ENCODE results near the gene BRD7. TPM values are rescaled to one million over a fixed set of nuclear protein-coding genes. Genes with fewer than 3 reads are reported as not detected.

Gene BRD7
- total RNA-seq, 1 donor from 2014 or later, result 61.3 TPM

- no peak overlapping the region for H3K4me3 ChIP-seq (ENCODE audit: low read depth, low read length)
- no peaks in the 10 kb centered on the region for H3K27me3 ChIP-seq (ENCODE audit: control insufficient read depth, insufficient read depth, low read length)
- no peak for DNase-seq (ENCODE audit: low read depth)
- H3K36me3 ChIP-seq (ENCODE audit: control insufficient read depth, insufficient read depth, low read length), result peaks cover 3% of the 10 kb centered on the region
- TF ChIP-seq, protein P1, sequence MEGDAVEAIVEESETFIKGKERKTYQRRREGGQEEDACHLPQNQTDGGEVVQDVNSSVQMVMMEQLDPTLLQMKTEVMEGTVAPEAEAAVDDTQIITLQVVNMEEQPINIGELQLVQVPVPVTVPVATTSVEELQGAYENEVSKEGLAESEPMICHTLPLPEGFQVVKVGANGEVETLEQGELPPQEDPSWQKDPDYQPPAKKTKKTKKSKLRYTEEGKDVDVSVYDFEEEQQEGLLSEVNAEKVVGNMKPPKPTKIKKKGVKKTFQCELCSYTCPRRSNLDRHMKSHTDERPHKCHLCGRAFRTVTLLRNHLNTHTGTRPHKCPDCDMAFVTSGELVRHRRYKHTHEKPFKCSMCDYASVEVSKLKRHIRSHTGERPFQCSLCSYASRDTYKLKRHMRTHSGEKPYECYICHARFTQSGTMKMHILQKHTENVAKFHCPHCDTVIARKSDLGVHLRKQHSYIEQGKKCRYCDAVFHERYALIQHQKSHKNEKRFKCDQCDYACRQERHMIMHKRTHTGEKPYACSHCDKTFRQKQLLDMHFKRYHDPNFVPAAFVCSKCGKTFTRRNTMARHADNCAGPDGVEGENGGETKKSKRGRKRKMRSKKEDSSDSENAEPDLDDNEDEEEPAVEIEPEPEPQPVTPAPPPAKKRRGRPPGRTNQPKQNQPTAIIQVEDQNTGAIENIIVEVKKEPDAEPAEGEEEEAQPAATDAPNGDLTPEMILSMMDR (IDR thresholded peaks at IDR 0.05; ENCODE audit: insufficient read depth, low read length, poor library complexity, severe bottlenecking), result no peak
These were observed 36.2 kb downstream of the BRD7 start for GRCh38 chr16:50332599-50332998.

- DNase-seq (ENCODE audit: low read depth), result no peak
- TF ChIP-seq, protein P1 (IDR thresholded peaks at IDR 0.05; ENCODE audit: insufficient read depth, low read length, poor library complexity, severe bottlenecking), result no peak
- H3K27me3 ChIP-seq (ENCODE audit: control insufficient read depth, insufficient read depth, low read length), result no peaks in the 10 kb centered on the region
- no peak overlapping the region for H3K4me3 ChIP-seq (ENCODE audit: low read depth, low read length)
- H3K36me3 ChIP-seq (ENCODE audit: control insufficient read depth, insufficient read depth, low read length), result peaks cover 3% of the 10 kb centered on the region
These were observed 37.2 kb downstream of the BRD7 start for GRCh38 chr16:50331570-50331969.

DNA sequence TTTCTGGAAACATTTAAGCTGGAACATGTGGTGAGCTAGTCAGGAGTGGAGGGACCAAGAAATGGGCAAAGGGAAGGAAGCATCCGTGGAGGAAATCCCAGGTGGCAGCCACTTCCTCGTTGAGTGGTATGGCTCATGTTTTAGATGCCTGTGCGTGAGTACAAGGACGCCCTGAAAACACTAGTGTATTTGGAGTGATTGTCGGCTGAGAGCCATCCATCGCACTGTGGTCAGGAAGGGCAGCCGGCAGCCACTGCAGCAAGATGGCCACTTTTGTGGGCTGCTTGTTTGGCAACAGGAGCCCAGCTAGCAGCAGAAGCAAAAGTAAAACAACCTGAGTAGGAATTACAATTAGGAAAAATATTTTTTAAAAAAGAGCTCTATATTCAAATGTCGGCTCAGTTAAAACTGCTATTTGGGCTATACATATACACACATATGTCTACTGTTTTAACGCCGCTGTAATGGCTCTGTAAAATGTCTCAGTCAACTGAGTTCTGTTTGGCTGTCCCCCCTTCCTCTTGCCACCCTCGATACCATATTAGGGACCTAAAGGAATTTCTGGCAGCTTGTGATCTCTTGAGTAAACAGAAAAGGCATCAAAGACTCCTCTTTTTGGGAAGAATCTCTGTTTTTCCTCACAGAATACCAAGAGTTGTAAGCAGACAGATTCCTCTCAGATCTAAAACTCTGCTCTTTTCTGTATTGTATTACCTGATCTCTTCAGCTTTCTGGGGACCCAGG lies 39.2 kb downstream of the BRD7 start:
- H3K36me3 ChIP-seq (ENCODE audit: control insufficient read depth, insufficient read depth, low read length), result peaks cover 3% of the 10 kb centered on the region
- H3K27me3 ChIP-seq (ENCODE audit: control insufficient read depth, insufficient read depth, low read length), result no peaks in the 10 kb centered on the region
- DNase-seq (ENCODE audit: low read depth), result no peak
- no peak overlapping the region for H3K4me3 ChIP-seq (ENCODE audit: low read depth, low read length)
- TF ChIP-seq, protein P1 (IDR thresholded peaks at IDR 0.05; ENCODE audit: insufficient read depth, low read length, poor library complexity, severe bottlenecking), result no peak

- H3K36me3 ChIP-seq (ENCODE audit: control insufficient read depth, insufficient read depth, low read length), result peaks cover 1% of the 10 kb centered on the region
- DNase-seq (ENCODE audit: low read depth), result no peak
- no peak overlapping the region for H3K4me3 ChIP-seq (ENCODE audit: low read depth, low read length)
- no peaks in the 10 kb centered on the region for H3K27me3 ChIP-seq (ENCODE audit: control insufficient read depth, insufficient read depth, low read length)
- TF ChIP-seq, protein P1 (IDR thresholded peaks at IDR 0.05; ENCODE audit: insufficient read depth, low read length, poor library complexity, severe bottlenecking), result peak; percentile 51
These were observed 41.8 kb downstream of the BRD7 start for GRCh38 chr16:50326835-50327465.

- no peak overlapping the region for H3K4me3 ChIP-seq (ENCODE audit: low read depth, low read length)
- no peaks in the 10 kb centered on the region for H3K27me3 ChIP-seq (ENCODE audit: control insufficient read depth, insufficient read depth, low read length)
- TF ChIP-seq, protein P1 (IDR thresholded peaks at IDR 0.05; ENCODE audit: insufficient read depth, low read length, poor library complexity, severe bottlenecking), result no peak
- peaks cover 1% of the 10 kb centered on the region for H3K36me3 ChIP-seq (ENCODE audit: control insufficient read depth, insufficient read depth, low read length)
- no peak for DNase-seq (ENCODE audit: low read depth)
These were observed 42.5 kb downstream of the BRD7 start for GRCh38 chr16:50326264-50326663.

All from kidney epithelial cell (primary cell).